Chondrocyte (in vitro differentiated cells): ENCODE results near the gene PALLD. TPM values are rescaled to one million over a fixed set of nuclear protein-coding genes. Genes with fewer than 3 reads are reported as not detected.
A peak's percentile ranks its signal among the peaks of the same experiment; 100 is the strongest.

Experiments used
- DNase-seq: peaks from one replicate; pipeline ENCODE4 v3.0.0; 2021; ENCODE audit warnings: mixed read lengths, low spot score
- H3K27ac Mint-ChIP-seq: one replicate; pipeline ENCODE4 v1.8.0; 2021; ENCODE audit warnings: mild to moderate bottlenecking, moderate library complexity, mixed read lengths; ENCODE audit not compliant: unreplicated experiment
- H3K27me3 Mint-ChIP-seq: 2 replicates; pipeline ENCODE4 v1.8.0; 2021; ENCODE audit warnings: low read depth, mixed read lengths
- H3K36me3 Mint-ChIP-seq: 2 replicates; pipeline ENCODE4 v1.8.0; 2021; ENCODE audit warnings: low read depth, mixed read lengths
- H3K4me1 Mint-ChIP-seq: 2 replicates; pipeline ENCODE4 v1.8.0; 2021; ENCODE audit warnings: low read depth, mild to moderate bottlenecking, mixed read lengths
- H3K4me3 Mint-ChIP-seq: one replicate; pipeline ENCODE4 v1.8.0; 2021; ENCODE audit warnings: mild to moderate bottlenecking, moderate library complexity, mixed read lengths; ENCODE audit not compliant: unreplicated experiment
- H3K9me3 Mint-ChIP-seq: 2 replicates; pipeline ENCODE4 v1.8.0; 2021; ENCODE audit warnings: low read depth, mixed read lengths
- total RNA-seq: library from RNA; stranded (reverse); gene quantifications from 3 replicates; pipeline ENCODE4 v1.2.1, GENCODE V29; 2021
- TF ChIP-seq, protein P1 (sequence below): fragments of 200-600 bp; sonication (generic); IDR thresholded peaks from 2 replicates; pipeline ENCODE4 v1.5.0; 2021; ENCODE audit warnings: antibody characterized with exemption, mild to moderate bottlenecking, moderate library complexity

PALLD gene
- total RNA-seq, 1 donor from 2014 or later, result 900 TPM

DNA sequence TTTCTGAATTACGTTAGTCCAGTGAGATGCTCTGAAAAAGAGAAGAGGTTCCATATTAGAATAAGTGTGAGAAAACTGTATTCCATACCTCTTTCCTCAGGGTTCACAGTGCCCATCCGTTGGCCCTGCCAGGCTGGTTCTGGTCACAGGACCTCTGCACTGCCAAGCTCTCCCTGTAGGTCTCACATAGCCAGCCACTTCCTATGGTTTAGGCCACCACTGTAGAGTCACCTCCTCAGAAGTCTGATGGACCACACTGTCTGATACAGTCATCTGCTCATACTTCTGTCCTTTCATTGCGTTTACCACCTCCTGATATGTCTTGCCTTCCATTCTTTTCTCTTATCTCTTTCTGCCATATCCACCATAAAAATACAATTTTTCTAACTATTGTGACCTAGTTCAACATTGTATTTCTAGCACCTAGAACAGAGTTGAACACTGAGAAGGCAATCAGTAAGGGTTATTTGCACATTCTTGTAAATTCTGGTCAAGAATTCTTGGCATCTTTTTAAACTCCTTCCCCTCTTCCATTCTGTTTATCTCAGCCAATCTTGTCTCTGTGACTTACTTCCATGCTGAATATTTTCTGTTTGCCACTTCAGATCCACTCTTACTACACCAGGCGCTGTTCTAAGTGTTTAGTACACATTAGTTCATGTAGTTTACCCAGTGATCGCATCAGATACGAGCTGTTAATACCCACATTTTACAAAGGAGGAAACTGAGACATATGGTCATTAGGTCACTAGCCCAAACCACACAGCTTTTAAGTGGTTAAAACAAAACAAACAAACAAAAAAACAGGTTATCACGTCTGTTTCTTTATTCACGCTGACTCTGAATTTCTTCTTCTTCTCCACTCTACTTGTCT, 387.6 kb downstream of the PALLD start:
- Mint-ChIP-seq H3K27ac (peak overlapping the region; percentile 84), H3K27me3 (no peaks in the 10 kb centered on the region), H3K4me1 (peaks cover 88% of the 10 kb centered on the region), H3K4me3 (no peak overlapping the region), H3K36me3 (peaks cover 49% of the 10 kb centered on the region), H3K9me3 (no peaks in the 10 kb centered on the region)
- TF ChIP-seq, protein P1, sequence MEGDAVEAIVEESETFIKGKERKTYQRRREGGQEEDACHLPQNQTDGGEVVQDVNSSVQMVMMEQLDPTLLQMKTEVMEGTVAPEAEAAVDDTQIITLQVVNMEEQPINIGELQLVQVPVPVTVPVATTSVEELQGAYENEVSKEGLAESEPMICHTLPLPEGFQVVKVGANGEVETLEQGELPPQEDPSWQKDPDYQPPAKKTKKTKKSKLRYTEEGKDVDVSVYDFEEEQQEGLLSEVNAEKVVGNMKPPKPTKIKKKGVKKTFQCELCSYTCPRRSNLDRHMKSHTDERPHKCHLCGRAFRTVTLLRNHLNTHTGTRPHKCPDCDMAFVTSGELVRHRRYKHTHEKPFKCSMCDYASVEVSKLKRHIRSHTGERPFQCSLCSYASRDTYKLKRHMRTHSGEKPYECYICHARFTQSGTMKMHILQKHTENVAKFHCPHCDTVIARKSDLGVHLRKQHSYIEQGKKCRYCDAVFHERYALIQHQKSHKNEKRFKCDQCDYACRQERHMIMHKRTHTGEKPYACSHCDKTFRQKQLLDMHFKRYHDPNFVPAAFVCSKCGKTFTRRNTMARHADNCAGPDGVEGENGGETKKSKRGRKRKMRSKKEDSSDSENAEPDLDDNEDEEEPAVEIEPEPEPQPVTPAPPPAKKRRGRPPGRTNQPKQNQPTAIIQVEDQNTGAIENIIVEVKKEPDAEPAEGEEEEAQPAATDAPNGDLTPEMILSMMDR, result no peak
- no peak for DNase-seq

DNA sequence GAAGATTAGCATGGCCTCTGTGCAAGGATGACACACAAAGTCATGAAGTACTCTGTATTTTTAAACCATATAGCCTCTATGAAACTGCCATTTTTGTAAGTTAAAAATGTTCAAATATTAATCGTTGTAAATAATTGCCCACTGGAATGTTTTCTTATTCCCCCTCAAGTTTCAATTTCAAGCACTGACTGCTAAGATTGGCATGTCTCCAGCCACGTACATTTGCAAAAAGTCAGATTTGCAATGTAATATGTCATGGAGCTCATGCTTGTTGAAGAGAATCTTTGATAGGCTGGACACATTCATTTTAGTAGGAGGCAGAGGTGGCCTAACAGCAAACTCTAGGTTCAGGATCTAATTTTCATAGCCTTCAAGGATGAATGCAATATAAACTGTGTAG, 388.5 kb downstream of the PALLD start:
- Mint-ChIP-seq H3K36me3 (peaks cover 51% of the 10 kb centered on the region), H3K4me1 (peaks cover 88% of the 10 kb centered on the region), H3K27ac (peak overlapping the region; percentile 84), H3K27me3 (no peaks in the 10 kb centered on the region), H3K4me3 (no peak overlapping the region), H3K9me3 (no peaks in the 10 kb centered on the region)
- TF ChIP-seq, protein P1, result no peak
- DNase-seq, result no peak

DNA sequence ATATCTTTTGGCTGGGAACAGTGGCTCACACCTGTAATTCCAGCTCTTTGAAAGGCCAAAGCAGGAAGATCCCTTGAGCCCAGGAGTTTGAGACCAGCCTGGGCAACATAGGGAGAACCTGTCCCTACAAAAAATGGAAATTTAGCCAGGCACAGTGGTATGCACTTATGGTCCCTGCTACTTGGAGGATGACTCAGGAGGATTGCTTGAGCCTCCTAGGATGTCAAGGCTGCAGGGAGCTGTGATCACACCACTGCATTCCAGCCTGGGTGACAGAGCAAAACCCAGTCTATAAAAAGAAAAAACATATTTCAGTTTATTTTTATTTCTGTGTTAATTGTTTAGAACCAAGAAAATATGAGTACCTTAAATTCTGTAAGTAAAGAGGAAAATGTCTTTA, 389.5 kb downstream of the PALLD start:
- Mint-ChIP-seq H3K9me3 (no peaks in the 10 kb centered on the region), H3K27me3 (no peaks in the 10 kb centered on the region), H3K27ac (peak overlapping the region; percentile 84), H3K36me3 (peaks cover 54% of the 10 kb centered on the region), H3K4me1 (peaks cover 87% of the 10 kb centered on the region), H3K4me3 (no peak overlapping the region)
- DNase-seq, result no peak
- TF ChIP-seq, protein P1, result no peak

DNA sequence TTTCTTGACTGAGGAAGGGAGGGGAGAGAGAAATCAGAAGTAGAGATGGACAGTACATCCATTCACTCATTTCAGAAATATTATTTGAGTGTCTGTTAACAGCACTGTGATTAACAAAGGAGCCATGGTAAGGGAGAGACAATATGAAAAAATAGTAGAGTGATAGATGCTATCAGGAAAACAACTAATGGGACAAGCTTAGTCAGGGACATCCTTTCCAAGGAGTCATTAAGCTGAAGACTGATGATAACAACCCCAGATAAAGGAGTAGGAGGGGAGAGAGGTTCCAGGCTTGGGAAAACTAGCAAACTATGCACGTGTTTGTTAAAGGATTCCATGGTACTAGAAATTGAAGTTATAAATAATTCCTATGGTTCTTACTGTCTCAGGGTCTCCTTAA, 391.0 kb downstream of the PALLD start:
- no peak for DNase-seq
- Mint-ChIP-seq H3K27me3 (no peaks in the 10 kb centered on the region), H3K9me3 (no peaks in the 10 kb centered on the region), H3K36me3 (peaks cover 46% of the 10 kb centered on the region), H3K27ac (peak overlapping the region; percentile 89), H3K4me1 (peaks cover 78% of the 10 kb centered on the region), H3K4me3 (no peak overlapping the region)
- TF ChIP-seq, protein P1, result no peak

DNA sequence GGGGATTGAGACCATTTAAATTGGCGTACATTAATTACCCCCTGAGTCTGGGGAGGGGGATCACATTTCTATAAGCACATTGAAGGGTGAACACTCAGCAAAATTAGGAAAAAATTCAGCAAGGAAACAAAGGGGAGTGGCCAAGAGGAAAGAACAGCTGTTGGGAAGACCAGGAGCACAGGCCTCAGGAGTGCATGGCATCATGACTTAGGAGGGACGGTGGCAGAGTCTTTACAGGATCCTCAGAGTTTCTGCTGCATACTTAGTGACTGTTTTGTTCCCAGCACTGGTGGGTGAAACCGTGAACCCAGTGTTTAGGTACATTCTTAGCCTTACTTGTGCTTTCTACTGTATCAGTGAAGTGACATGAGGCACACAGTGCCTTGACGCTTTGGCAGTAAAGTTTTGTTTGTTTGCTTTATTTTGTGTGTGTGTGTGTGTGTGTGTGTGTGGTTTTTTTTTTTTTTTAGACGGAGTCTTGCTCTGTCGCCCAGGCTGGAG, 391.9 kb downstream of the PALLD start:
- DNase-seq, result no peak
- Mint-ChIP-seq H3K9me3 (no peaks in the 10 kb centered on the region), H3K27ac (peak overlapping the region; percentile 89), H3K27me3 (no peaks in the 10 kb centered on the region), H3K4me3 (no peak overlapping the region), H3K36me3 (peaks cover 48% of the 10 kb centered on the region), H3K4me1 (peaks cover 77% of the 10 kb centered on the region)
- TF ChIP-seq, protein P1, result no peak
